ENCODE measurements around the gene USP43.

Gene USP43

GRCh38 chr17:9768381-9768934 is 123.1 kb downstream of the USP43 start:
- Histone ChIP-seq H3K9ac (ENCODE audit: low read length) (no peak overlapping the region), H2AFZ (ENCODE audit: low read length) (no peak overlapping the region), H3K79me2 (ENCODE audit: low read length) (no peaks in the 10 kb centered on the region), H3K9me2 (replicated peaks; ENCODE audit: insufficient read depth, low read length) (no peaks in the 10 kb centered on the region), H3K27ac (ENCODE audit: low read length) (no peak overlapping the region), H3K27me3 (replicated peaks; ENCODE audit: insufficient read depth, low read length) (no peaks in the 10 kb centered on the region; the same call in 1 of the 2 replicates), H3K4me2 (ENCODE audit: low read depth, low read length) (no peak overlapping the region), H3K9me3 (replicated peaks; ENCODE audit: insufficient read depth, low read length) (no peaks in the 10 kb centered on the region), H3K4me1 (ENCODE audit: low read length) (no peaks in the 10 kb centered on the region), H4K20me1 (ENCODE audit: insufficient read depth, low read length) (no peaks in the 10 kb centered on the region), H3K4me3 (ENCODE audit: low read length) (no peak overlapping the region), H3K36me3 (replicated peaks; ENCODE audit: insufficient read depth, low read length) (no peaks in the 10 kb centered on the region), H3F3A (ENCODE audit: insufficient read depth, low read length) (no peaks in the 10 kb centered on the region)
- no peak for DNase-seq
- TF ChIP-seq EZH2phosphoT487 (IDR thresholded peaks at IDR 0.05; ENCODE audit: low read length) (no peak), EZH2 (optimal IDR thresholded peaks at IDR 0.05; ENCODE audit: low read depth, low read length) (no peak)
- TF ChIP-seq, protein P1, sequence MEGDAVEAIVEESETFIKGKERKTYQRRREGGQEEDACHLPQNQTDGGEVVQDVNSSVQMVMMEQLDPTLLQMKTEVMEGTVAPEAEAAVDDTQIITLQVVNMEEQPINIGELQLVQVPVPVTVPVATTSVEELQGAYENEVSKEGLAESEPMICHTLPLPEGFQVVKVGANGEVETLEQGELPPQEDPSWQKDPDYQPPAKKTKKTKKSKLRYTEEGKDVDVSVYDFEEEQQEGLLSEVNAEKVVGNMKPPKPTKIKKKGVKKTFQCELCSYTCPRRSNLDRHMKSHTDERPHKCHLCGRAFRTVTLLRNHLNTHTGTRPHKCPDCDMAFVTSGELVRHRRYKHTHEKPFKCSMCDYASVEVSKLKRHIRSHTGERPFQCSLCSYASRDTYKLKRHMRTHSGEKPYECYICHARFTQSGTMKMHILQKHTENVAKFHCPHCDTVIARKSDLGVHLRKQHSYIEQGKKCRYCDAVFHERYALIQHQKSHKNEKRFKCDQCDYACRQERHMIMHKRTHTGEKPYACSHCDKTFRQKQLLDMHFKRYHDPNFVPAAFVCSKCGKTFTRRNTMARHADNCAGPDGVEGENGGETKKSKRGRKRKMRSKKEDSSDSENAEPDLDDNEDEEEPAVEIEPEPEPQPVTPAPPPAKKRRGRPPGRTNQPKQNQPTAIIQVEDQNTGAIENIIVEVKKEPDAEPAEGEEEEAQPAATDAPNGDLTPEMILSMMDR (IDR thresholded peaks at IDR 0.05; ENCODE audit: low read length) = peak; percentile 22

- Histone ChIP-seq H2AFZ (ENCODE audit: low read length) (no peak overlapping the region), H3K36me3 (replicated peaks; ENCODE audit: insufficient read depth, low read length) (no peaks in the 10 kb centered on the region), H3K27ac (ENCODE audit: low read length) (no peak overlapping the region), H3K4me3 (ENCODE audit: low read length) (no peak overlapping the region), H3F3A (ENCODE audit: insufficient read depth, low read length) (no peaks in the 10 kb centered on the region), H3K27me3 (replicated peaks; ENCODE audit: insufficient read depth, low read length) (no peaks in the 10 kb centered on the region; the same call in 1 of the 2 replicates), H3K4me2 (ENCODE audit: low read depth, low read length) (no peak overlapping the region), H4K20me1 (ENCODE audit: insufficient read depth, low read length) (no peaks in the 10 kb centered on the region), H3K79me2 (ENCODE audit: low read length) (no peaks in the 10 kb centered on the region), H3K9ac (ENCODE audit: low read length) (no peak overlapping the region), H3K9me2 (replicated peaks; ENCODE audit: insufficient read depth, low read length) (no peaks in the 10 kb centered on the region), H3K4me1 (ENCODE audit: low read length) (no peaks in the 10 kb centered on the region), H3K9me3 (replicated peaks; ENCODE audit: insufficient read depth, low read length) (no peaks in the 10 kb centered on the region)
- DNase-seq = no peak
- TF ChIP-seq EZH2 (optimal IDR thresholded peaks at IDR 0.05; ENCODE audit: low read depth, low read length) (no peak), EZH2phosphoT487 (IDR thresholded peaks at IDR 0.05; ENCODE audit: low read length) (no peak)
- TF ChIP-seq, protein P1 (IDR thresholded peaks at IDR 0.05; ENCODE audit: low read length) = no peak
Measured at GRCh38 chr17:9769036-9769695, 123.8 kb downstream of the USP43 start.

GRCh38 chr17:9771465-9771864 is 126.1 kb downstream of the USP43 start:
- Histone ChIP-seq H3F3A (ENCODE audit: insufficient read depth, low read length) (no peaks in the 10 kb centered on the region), H2AFZ (ENCODE audit: low read length) (no peak overlapping the region), H3K4me3 (ENCODE audit: low read length) (no peak overlapping the region), H3K27me3 (replicated peaks; ENCODE audit: insufficient read depth, low read length) (no peaks in the 10 kb centered on the region; the same call in 1 of the 2 replicates), H3K4me1 (ENCODE audit: low read length) (no peaks in the 10 kb centered on the region), H4K20me1 (ENCODE audit: insufficient read depth, low read length) (no peaks in the 10 kb centered on the region), H3K9ac (ENCODE audit: low read length) (no peak overlapping the region), H3K36me3 (replicated peaks; ENCODE audit: insufficient read depth, low read length) (no peaks in the 10 kb centered on the region), H3K27ac (ENCODE audit: low read length) (no peak overlapping the region), H3K9me2 (replicated peaks; ENCODE audit: insufficient read depth, low read length) (no peaks in the 10 kb centered on the region), H3K4me2 (ENCODE audit: low read depth, low read length) (no peak overlapping the region), H3K79me2 (ENCODE audit: low read length) (no peaks in the 10 kb centered on the region), H3K9me3 (replicated peaks; ENCODE audit: insufficient read depth, low read length) (no peaks in the 10 kb centered on the region)
- TF ChIP-seq EZH2phosphoT487 (IDR thresholded peaks at IDR 0.05; ENCODE audit: low read length) (no peak), EZH2 (optimal IDR thresholded peaks at IDR 0.05; ENCODE audit: low read depth, low read length) (no peak)
- TF ChIP-seq, protein P1 (IDR thresholded peaks at IDR 0.05; ENCODE audit: low read length) = no peak
- DNase-seq = no peak

Measured in MM.1S (cell line).